ENCODE data around the gene EBP. TPM values are rescaled to one million over a fixed set of nuclear protein-coding genes. Genes with fewer than 3 reads are reported as not detected.
"Not testable (repeated sequence)": the region's sequence is repeated elsewhere in the genome, so short reads cannot be mapped to it uniquely, and the experiment has no call there.

The EBP gene
- total RNA-seq, 2 donors from 2014 or later: 380 to 399 TPM

- peaks cover 0 to 3% of the 10 kb centered on the region in 2 donors for H3K27me3 Mint-ChIP-seq
- no peak for DNase-seq (ENCODE audit: low spot score)
- H3K27ac Mint-ChIP-seq: peak overlapping the region; percentile 91 to 100
- peaks cover 9% of the 10 kb centered on the region for H3K36me3 Mint-ChIP-seq
- H3K9me3 Mint-ChIP-seq: no peaks in the 10 kb centered on the region
- H3K4me1 Mint-ChIP-seq (ENCODE audit: low read depth in 2 of 2): peaks cover 17 to 18% of the 10 kb centered on the region in 2 donors
- peak overlapping the region; percentile 94 for H3K4me3 Mint-ChIP-seq
- ATAC-seq: no peak
Observed at GRCh38 chrX:48520455-48520854, 1.2 kb upstream of the EBP start.

GRCh38 chrX:48520976-48521352 is 644 bp upstream of the EBP start:
- no peak for DNase-seq (ENCODE audit: low spot score)
- peak in 1 of 2 donors; percentile 7 for ATAC-seq
- H3K4me3 Mint-ChIP-seq: peak overlapping the region; percentile 94
- H3K27ac Mint-ChIP-seq: peak overlapping the region; percentile 91 to 100
- H3K27me3 Mint-ChIP-seq: peaks cover 0 to 3% of the 10 kb centered on the region in 2 donors
- peaks cover 17 to 18% of the 10 kb centered on the region in 2 donors for H3K4me1 Mint-ChIP-seq (ENCODE audit: low read depth in 2 of 2)
- no peaks in the 10 kb centered on the region for H3K9me3 Mint-ChIP-seq
- peaks cover 9% of the 10 kb centered on the region for H3K36me3 Mint-ChIP-seq

GRCh38 chrX:48522291-48522690 is 683 bp downstream of the EBP start:
- no peak for ATAC-seq
- peak overlapping the region; percentile 91 to 100 for H3K27ac Mint-ChIP-seq

GRCh38 chrX:48523682-48524081 is 2.1 kb downstream of the EBP start:
- Mint-ChIP-seq H3K27ac (peak overlapping the region; percentile 47 to 54), H3K9me3 (no peaks in the 10 kb centered on the region), H3K27me3 (peaks cover 0 to 5% of the 10 kb centered on the region in 2 donors), H3K4me3 (peak overlapping the region; percentile 94), H3K36me3 (peaks cover 17% of the 10 kb centered on the region), H3K4me1 (ENCODE audit: low read depth in 2 of 2) (peaks cover 23 to 25% of the 10 kb centered on the region in 2 donors)
- ATAC-seq (no peak), DNase-seq (ENCODE audit: low spot score) (no peak)

More at GRCh38 chrX:48522291-48522690, 683 bp downstream of the EBP start:
- no peak for DNase-seq (ENCODE audit: low spot score)
- Mint-ChIP-seq H3K36me3 (peaks cover 11% of the 10 kb centered on the region), H3K27me3 (peaks cover 0 to 5% of the 10 kb centered on the region in 2 donors), H3K4me1 (ENCODE audit: low read depth in 2 of 2) (peaks cover 22 to 25% of the 10 kb centered on the region in 2 donors), H3K4me3 (peak overlapping the region; percentile 94), H3K9me3 (no peaks in the 10 kb centered on the region)

GRCh38 chrX:48525853-48526252 is 4.2 kb downstream of the EBP start:
- not testable (repeated sequence) for H3K9me3 Mint-ChIP-seq; DNase-seq (ENCODE audit: low spot score); ATAC-seq; H3K4me3 Mint-ChIP-seq; H3K27ac Mint-ChIP-seq; H3K27me3 Mint-ChIP-seq
- peaks cover 17% of the 10 kb centered on the region for H3K36me3 Mint-ChIP-seq
- H3K4me1 Mint-ChIP-seq (ENCODE audit: low read depth in 2 of 2): peaks cover 17 to 18% of the 10 kb centered on the region in 2 donors

- no peak for ATAC-seq
- DNase-seq (ENCODE audit: low spot score): no peak
- H3K36me3 Mint-ChIP-seq: peaks cover 19% of the 10 kb centered on the region
- H3K27ac Mint-ChIP-seq: peak overlapping the region; percentile 56 to 74
- H3K4me1 Mint-ChIP-seq (ENCODE audit: low read depth in 2 of 2): peaks cover 32 to 45% of the 10 kb centered on the region in 2 donors
- no peaks in the 10 kb centered on the region for H3K9me3 Mint-ChIP-seq
- H3K27me3 Mint-ChIP-seq: peaks cover 0 to 7% of the 10 kb centered on the region in 2 donors
- H3K4me3 Mint-ChIP-seq: no peak overlapping the region
Observed at GRCh38 chrX:48530736-48531135, 9.1 kb downstream of the EBP start.

GRCh38 chrX:48531358-48531959 is 9.9 kb downstream of the EBP start:
- peaks cover 0 to 7% of the 10 kb centered on the region in 2 donors for H3K27me3 Mint-ChIP-seq
- peaks cover 16% of the 10 kb centered on the region for H3K36me3 Mint-ChIP-seq
- ATAC-seq (peak; percentile 68 to 73), DNase-seq (ENCODE audit: low spot score) (no peak)
- H3K4me3 Mint-ChIP-seq: peak overlapping the region; percentile 44
- H3K27ac Mint-ChIP-seq: peak overlapping the region; percentile 56 to 74
- no peaks in the 10 kb centered on the region for H3K9me3 Mint-ChIP-seq
- peaks cover 30 to 43% of the 10 kb centered on the region in 2 donors for H3K4me1 Mint-ChIP-seq (ENCODE audit: low read depth in 2 of 2)

- no peak for DNase-seq (ENCODE audit: low spot score)
- peaks cover 27 to 38% of the 10 kb centered on the region in 2 donors for H3K4me1 Mint-ChIP-seq (ENCODE audit: low read depth in 2 of 2)
- ATAC-seq: no peak
- H3K9me3 Mint-ChIP-seq: no peaks in the 10 kb centered on the region
- peaks cover 12% of the 10 kb centered on the region for H3K36me3 Mint-ChIP-seq
- peak overlapping the region; percentile 44 for H3K4me3 Mint-ChIP-seq
- peak overlapping the region; percentile 56 to 74 for H3K27ac Mint-ChIP-seq
- H3K27me3 Mint-ChIP-seq: peaks cover 0 to 5% of the 10 kb centered on the region in 2 donors
Observed at GRCh38 chrX:48532161-48532560, 10.6 kb downstream of the EBP start.

GRCh38 chrX:48533165-48533564 is 11.6 kb downstream of the EBP start:
- no peak for ATAC-seq
- peak overlapping the region in 1 of 2 donors; percentile 74 for H3K27ac Mint-ChIP-seq

GRCh38 chrX:48538641-48539344 is 17.2 kb downstream of the EBP start:
- DNase-seq (ENCODE audit: low spot score): no peak
- peaks cover 23 to 34% of the 10 kb centered on the region in 2 donors for H3K4me1 Mint-ChIP-seq (ENCODE audit: low read depth in 2 of 2)
- peak overlapping the region; percentile 96 for H3K4me3 Mint-ChIP-seq

More at GRCh38 chrX:48533165-48533564, 11.6 kb downstream of the EBP start:
- peaks cover 0 to 5% of the 10 kb centered on the region in 2 donors for H3K27me3 Mint-ChIP-seq
- no peaks in the 10 kb centered on the region for H3K9me3 Mint-ChIP-seq
- no peak for DNase-seq (ENCODE audit: low spot score)
- peaks cover 27 to 42% of the 10 kb centered on the region in 2 donors for H3K4me1 Mint-ChIP-seq (ENCODE audit: low read depth in 2 of 2)
- H3K4me3 Mint-ChIP-seq: no peak overlapping the region
- H3K36me3 Mint-ChIP-seq: peaks cover 11% of the 10 kb centered on the region

GRCh38 chrX:48539345-48540027 is 17.9 kb downstream of the EBP start, which contains the start of gene TBC1D25:
TBC1D25 (plus strand) TSS chrX:48539714; CDS start chrX:48539798, 84 bp downstream.
- DNase-seq (ENCODE audit: low spot score) (peak; percentile 98), ATAC-seq (peak; percentile 89 to 94)
- peak within 1 kb of the TSS; percentile 86 for H3K27ac Mint-ChIP-seq
- H3K36me3 Mint-ChIP-seq: peaks cover 5% of the 10 kb centered on the region
- no peaks in the 10 kb centered on the region for H3K9me3 Mint-ChIP-seq
- peak within 1 kb of the TSS; percentile 96 for H3K4me3 Mint-ChIP-seq
- H3K4me1 Mint-ChIP-seq (ENCODE audit: low read depth in 2 of 2): peaks cover 18 to 27% of the 10 kb centered on the region in 2 donors
- peaks cover 0 to 1% of the 10 kb centered on the region in 2 donors for H3K27me3 Mint-ChIP-seq

More at GRCh38 chrX:48538641-48539344, 17.2 kb downstream of the EBP start:
- Mint-ChIP-seq H3K27me3 (peaks cover 0 to 5% of the 10 kb centered on the region in 2 donors), H3K9me3 (no peaks in the 10 kb centered on the region), H3K36me3 (peaks cover 5% of the 10 kb centered on the region), H3K27ac (peak overlapping the region; percentile 86)
- no peak for ATAC-seq

GRCh38 chrX:48540028-48540375 is 18.4 kb downstream of the EBP start:
- Mint-ChIP-seq H3K36me3 (peaks cover 5% of the 10 kb centered on the region), H3K4me1 (ENCODE audit: low read depth in 2 of 2) (peaks cover 18 to 25% of the 10 kb centered on the region in 2 donors), H3K9me3 (no peaks in the 10 kb centered on the region), H3K27me3 (no peaks in the 10 kb centered on the region), H3K4me3 (peak overlapping the region; percentile 96), H3K27ac (peak overlapping the region; percentile 86)
- ATAC-seq: peak; percentile 69 to 72
- DNase-seq (ENCODE audit: low spot score): no peak

GRCh38 chrX:48540480-48540879 is 18.9 kb downstream of the EBP start:
- H3K9me3 Mint-ChIP-seq: no peaks in the 10 kb centered on the region
- peaks cover 5% of the 10 kb centered on the region for H3K36me3 Mint-ChIP-seq
- peak overlapping the region; percentile 86 for H3K27ac Mint-ChIP-seq
- no peak for DNase-seq (ENCODE audit: low spot score)
- H3K27me3 Mint-ChIP-seq: no peaks in the 10 kb centered on the region
- peaks cover 19 to 22% of the 10 kb centered on the region in 2 donors for H3K4me1 Mint-ChIP-seq (ENCODE audit: low read depth in 2 of 2)
- H3K4me3 Mint-ChIP-seq: peak overlapping the region; percentile 96
- no peak for ATAC-seq

All from natural killer cell treated with Interleukin-12 subunit alpha and Interleukin-12 subunit beta and Interleukin-15 and Interleukin-18, amount 100 ng/mL, for 72 hours (primary cell).